C4-2B (cell line): Measurements from ENCODE around the gene PER3.

ENCODE experiments used
- H3K27ac ChIP-seq: fragments of 450-650 bp; 2 replicates; pipeline ENCODE4 v1.5.1; 2017
- ZFX ChIP-seq: fragments of 450-650 bp; IDR thresholded peaks from 2 replicates; pipeline ENCODE4 v1.6.1; 2017
- TF ChIP-seq, protein P1 (sequence below): fragments of 450-650 bp; conservative IDR thresholded peaks from 2 replicates; pipeline ENCODE4 v1.5.1; 2017; ENCODE audit warnings: mild to moderate bottlenecking

PER3 gene

GRCh38 chr1:7752512-7753417, 31.3 kb upstream of the PER3 start:
- TF ChIP-seq ZFX: no peak
- TF ChIP-seq, protein P1, sequence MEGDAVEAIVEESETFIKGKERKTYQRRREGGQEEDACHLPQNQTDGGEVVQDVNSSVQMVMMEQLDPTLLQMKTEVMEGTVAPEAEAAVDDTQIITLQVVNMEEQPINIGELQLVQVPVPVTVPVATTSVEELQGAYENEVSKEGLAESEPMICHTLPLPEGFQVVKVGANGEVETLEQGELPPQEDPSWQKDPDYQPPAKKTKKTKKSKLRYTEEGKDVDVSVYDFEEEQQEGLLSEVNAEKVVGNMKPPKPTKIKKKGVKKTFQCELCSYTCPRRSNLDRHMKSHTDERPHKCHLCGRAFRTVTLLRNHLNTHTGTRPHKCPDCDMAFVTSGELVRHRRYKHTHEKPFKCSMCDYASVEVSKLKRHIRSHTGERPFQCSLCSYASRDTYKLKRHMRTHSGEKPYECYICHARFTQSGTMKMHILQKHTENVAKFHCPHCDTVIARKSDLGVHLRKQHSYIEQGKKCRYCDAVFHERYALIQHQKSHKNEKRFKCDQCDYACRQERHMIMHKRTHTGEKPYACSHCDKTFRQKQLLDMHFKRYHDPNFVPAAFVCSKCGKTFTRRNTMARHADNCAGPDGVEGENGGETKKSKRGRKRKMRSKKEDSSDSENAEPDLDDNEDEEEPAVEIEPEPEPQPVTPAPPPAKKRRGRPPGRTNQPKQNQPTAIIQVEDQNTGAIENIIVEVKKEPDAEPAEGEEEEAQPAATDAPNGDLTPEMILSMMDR: peak; percentile 92
- no peak overlapping the region for H3K27ac ChIP-seq

GRCh38 chr1:7753641-7754040, 30.4 kb upstream of the PER3 start:
- no peak for TF ChIP-seq ZFX
- TF ChIP-seq, protein P1: no peak
- no peak overlapping the region for H3K27ac ChIP-seq

- TF ChIP-seq, protein P1: no peak
- no peak for TF ChIP-seq ZFX
- H3K27ac ChIP-seq: no peak overlapping the region
These were observed 29.9 kb upstream of the PER3 start for GRCh38 chr1:7754234-7754633.

- no peak overlapping the region for H3K27ac ChIP-seq
- TF ChIP-seq, protein P1: peak; percentile 26
- no peak for TF ChIP-seq ZFX
These were observed 28.6 kb upstream of the PER3 start for GRCh38 chr1:7755448-7755847.

DNA sequence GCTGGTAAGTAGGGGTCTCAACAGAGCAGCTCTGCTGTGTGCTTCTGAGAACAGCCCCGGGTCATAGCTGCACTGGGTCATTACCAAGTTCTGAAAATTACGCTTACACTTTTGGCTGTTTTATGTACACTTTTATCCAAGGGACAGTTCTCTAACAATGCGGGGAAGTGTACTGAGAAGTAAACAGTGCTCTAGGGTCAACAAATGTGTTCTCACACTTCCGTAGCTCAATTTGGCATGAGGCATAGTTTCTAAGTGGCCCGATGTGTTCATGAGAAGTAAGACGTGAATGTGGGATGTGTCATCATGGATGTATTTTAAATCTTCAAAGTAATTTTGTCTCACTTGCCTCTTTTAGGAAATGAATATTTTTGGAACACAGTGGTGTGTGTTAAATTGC, 23.8 kb upstream of the PER3 start:
- TF ChIP-seq, protein P1: no peak
- no peak for TF ChIP-seq ZFX

GRCh38 chr1:7761103-7761502, 23.0 kb upstream of the PER3 start:
- no peak for TF ChIP-seq ZFX
- TF ChIP-seq, protein P1: no peak
- no peak overlapping the region for H3K27ac ChIP-seq

More for the DNA sequence above, 23.8 kb upstream of the PER3 start:
- no peak overlapping the region for H3K27ac ChIP-seq

GRCh38 chr1:7767176-7767575, 16.9 kb upstream of the PER3 start:
- TF ChIP-seq, protein P1: no peak
- TF ChIP-seq ZFX: no peak
- no peak overlapping the region for H3K27ac ChIP-seq
